Transverse colon (tissue), 4 donors: ENCODE results near the gene ZNF519.

Experiments
- POLR2AphosphoS5 ChIP-seq, 3 donors: sonication (generic); formaldehyde crosslinking; IDR thresholded peaks; one replicate each; pipeline ENCODE4 v1.6.1; 2016; ENCODE audit warnings: antibody characterized with exemption in 3 of 3
- TF ChIP-seq, protein P1 (sequence below), 5 experiments: fragments of 200-600 bp in 3 of 5; fragments of 450-650 bp in 2 of 5; sonication (generic) in 3 of 5; IDR thresholded peaks; 1 replicate in 2 of 5; 2 replicates in 3 of 5; pipeline ENCODE4 v1.5.1; 2016 to 2017; ENCODE audit warnings: antibody characterized with exemption in 5 of 5, inconsistent platforms in 3 of 5, mild to moderate bottlenecking in 2 of 5, moderate library complexity in 1 of 5

GRCh38 chr18:14093307-14093915, 38.8 kb downstream of the ZNF519 start:
- TF ChIP-seq, protein P1, sequence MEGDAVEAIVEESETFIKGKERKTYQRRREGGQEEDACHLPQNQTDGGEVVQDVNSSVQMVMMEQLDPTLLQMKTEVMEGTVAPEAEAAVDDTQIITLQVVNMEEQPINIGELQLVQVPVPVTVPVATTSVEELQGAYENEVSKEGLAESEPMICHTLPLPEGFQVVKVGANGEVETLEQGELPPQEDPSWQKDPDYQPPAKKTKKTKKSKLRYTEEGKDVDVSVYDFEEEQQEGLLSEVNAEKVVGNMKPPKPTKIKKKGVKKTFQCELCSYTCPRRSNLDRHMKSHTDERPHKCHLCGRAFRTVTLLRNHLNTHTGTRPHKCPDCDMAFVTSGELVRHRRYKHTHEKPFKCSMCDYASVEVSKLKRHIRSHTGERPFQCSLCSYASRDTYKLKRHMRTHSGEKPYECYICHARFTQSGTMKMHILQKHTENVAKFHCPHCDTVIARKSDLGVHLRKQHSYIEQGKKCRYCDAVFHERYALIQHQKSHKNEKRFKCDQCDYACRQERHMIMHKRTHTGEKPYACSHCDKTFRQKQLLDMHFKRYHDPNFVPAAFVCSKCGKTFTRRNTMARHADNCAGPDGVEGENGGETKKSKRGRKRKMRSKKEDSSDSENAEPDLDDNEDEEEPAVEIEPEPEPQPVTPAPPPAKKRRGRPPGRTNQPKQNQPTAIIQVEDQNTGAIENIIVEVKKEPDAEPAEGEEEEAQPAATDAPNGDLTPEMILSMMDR (IDR thresholded peaks at IDR 0.05), result no peak
- TF ChIP-seq POLR2AphosphoS5 (IDR thresholded peaks at IDR 0.05), result no peak
